NCI-H1048 (cell line): ENCODE data around the gene USPL1.

Experiments
- DNase-seq: peaks from one replicate; lab custom pipeline; 2025; lab: John Stamatoyannopoulos, UW

Gene USPL1

DNA sequence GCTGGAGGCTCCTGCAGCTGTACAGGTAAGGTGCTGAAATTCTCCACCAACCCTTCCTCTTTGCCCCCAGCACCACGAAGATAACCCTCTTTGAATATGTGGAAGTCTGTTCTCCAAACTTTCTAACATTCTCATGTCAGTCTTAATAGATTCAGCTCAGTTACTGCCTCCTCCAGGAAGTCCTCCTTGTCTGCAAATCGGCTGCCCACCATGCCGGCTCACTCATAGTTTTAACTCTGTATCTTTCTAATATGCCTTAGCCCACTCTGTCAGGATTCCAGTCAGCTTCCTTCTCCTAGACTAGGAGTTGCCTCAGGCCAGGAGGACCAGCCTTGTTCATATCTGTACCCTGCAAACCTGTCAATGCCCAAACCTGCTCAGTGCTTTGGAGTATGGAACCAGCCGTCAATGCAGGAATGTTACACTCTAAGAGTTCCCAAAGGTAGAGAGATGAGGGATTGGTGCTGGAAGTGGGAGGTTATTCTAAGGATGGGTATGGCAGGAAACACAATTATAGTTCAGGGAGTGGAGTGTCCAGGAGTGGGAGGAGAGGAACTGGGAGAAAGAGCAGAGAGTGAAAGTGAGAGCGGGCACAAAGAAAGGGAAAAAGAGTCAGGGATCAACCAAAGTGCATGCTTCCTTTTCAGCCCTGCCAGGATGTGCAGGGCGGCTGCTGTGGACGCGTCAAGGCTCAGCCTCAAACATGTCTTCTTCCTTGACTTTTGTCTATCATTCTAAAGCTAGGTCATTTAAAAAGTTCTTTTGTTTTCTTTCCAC, 79.6 kb downstream of the USPL1 start:
- no peak for DNase-seq

DNA sequence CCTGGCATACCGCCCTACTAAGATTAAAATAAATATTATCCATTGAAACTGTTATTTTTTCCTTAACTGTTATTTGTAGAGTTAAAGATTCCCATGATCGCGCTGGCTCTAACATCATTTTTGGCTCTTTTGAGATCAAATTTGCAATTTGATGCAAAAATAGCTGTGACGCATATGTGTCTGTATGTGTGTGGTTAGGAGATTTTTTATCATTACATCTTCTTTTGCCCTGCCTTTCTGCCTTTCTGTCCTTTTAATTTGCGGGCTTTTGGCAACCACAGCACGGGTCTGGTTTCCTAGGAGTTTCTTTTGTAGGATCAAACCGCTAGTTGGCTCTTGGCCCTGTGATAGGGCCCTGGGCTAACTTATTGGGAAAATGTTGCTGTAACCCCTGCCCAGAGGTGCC, 80.3 kb downstream of the USPL1 start:
- no peak for DNase-seq

DNA sequence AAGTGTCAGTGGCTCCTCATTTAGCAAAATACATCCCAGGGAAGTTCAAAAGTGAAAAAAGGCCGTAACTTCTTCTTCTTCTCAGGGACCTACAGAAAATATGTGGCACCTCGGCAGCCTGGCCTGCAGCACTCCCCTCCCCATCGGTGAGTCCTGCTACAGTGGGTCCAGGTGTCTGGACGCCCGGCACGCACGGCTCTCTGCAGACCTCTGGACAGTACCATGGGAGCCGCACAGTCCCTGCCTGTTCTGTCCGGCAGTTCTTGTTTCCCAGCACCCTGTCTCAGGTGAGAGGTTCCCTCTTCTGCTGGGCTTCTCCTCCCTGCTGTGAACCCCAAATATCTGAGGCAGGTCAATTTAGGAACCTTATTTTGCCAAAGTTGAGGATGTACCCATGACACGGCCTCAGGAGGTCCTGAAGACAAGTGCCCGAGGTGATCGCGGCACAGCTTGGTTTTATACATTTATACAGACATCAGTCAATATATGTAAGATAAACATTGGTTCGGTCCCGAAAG, 80.8 kb downstream of the USPL1 start:
- no peak for DNase-seq

DNA sequence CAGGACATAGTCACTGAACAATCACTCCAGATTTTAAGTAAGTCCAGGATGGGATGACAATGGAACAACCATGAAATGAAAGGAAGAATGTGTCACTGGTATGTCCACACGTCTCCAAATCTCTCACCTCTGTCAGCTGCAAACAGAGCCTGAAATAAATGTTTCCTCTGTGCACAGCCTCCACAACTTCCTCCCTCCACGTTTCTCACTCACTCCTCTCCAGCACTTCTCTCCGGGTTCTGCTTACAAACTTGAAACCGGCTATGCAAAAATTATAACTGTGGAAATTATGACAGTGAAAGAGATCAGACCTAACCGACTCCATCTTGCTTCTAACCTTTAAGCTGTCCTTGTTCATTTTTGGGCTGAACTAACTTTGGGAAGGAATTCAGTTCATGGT, 82.6 kb downstream of the USPL1 start:
- DNase-seq = no peak

DNA sequence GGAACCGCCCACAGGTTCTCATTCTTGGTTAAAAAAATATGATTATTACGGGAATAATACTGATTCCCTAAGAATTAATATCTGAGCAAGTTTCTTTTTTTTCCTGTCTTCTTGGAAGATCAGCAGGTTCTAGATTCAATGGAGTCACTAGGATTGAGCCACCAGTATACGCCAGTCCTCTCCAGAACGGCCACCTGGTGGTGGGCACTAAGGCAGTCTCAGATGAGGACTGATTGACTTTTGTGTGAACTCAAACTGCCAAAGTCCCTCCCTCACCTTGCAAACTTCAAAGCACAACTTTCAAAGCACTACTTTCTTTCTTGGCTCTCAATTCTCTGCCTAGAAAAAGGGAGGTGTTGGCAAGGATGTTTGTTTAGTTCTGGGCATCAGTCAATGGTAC, 84.3 kb downstream of the USPL1 start:
- DNase-seq = no peak

DNA sequence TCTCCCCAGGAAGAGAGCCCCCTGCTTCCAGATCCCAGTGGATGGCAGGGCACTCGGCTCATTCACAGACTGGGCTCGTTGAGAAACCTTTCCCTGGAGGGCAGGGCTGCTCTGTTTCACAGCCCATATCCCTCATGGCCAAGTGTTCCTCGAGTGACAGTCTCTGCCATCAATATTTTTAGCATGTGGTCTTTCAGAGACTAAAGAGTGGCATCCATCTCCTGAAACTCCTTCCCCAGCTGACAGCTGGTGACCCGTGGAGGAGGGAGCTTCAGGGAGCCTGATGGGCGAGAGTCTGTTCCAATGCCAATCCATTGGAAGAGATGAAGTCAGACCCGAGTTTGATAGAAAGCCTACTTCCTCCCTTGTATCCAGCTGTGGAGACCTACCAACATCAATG, 86.9 kb downstream of the USPL1 start:
- no peak for DNase-seq

DNA sequence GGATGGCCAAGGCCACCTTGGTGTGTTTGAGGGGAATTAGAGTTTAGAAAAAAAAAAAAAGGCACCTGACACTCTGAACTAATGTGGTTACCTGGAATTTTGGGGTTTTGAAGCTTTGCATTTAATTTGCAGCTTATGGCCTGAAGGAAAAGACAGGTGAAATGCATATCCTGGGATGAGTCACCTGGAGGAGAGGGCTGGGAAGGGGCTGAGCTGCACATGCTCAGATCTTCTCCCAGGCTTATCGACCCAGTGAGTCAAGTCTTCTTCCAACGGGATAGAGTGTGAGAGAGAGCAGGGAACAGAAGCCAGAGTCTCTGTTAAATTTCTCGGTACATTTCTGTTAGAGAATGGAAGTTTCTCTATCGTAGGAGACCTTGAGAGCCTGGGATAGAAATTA, 88.0 kb downstream of the USPL1 start:
- no peak for DNase-seq

DNA sequence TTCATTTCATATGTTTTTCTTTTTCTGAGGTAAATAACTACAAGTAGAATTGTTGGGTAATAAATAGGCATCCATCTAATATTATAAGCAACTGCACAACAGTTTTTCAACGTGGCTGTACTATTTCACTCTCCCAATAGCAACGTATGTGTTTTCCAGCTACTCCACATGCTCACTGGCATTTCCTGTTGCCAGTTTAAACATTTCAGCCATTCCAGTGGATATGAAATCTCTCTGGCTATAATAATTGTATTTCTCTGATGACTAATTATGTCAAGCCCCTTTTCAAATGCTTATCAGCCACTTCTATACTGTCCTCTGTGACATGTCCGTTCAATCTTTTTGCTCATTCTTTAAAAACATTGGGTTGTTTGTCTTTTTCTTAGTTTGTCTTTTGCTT, 90.8 kb downstream of the USPL1 start:
- DNase-seq = no peak
